ENCODE results near the gene CMSS1.
"Not testable (repeated sequence)": the region's sequence is repeated elsewhere in the genome, so short reads cannot be mapped to it uniquely, and the experiment has no call there.

The CMSS1 gene

DNA sequence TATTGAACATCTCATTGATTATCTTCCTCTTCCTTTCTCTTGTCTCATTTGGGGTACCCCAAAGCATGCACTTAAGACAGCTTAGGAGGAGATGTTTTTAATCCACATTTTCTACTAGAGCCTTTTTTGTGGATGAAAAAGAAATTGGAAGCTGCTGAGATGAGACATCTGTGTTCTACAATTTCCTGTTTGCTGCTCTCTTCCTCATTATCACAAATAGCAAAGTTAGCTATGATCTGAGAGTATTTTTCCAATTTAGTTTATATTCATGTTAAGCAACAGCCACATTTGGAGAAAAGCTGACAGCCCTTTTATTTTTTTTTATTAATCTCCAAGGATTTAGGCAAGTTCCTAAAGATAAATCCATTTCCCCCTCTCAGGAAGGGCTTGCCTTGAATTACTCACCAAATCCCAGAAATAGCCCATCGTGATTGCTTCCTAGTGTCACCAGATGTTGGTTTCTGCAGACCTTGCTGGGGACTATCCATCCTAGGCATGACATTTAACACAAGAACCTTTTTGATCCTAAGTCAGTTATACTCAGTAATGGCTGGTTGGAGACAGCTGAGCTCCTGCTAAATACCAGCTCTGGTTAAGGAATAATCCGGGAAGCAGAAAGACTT lies 367.4 kb downstream of the CMSS1 start:
- DNase-seq (ENCODE audit: low spot score), result no peak

DNA sequence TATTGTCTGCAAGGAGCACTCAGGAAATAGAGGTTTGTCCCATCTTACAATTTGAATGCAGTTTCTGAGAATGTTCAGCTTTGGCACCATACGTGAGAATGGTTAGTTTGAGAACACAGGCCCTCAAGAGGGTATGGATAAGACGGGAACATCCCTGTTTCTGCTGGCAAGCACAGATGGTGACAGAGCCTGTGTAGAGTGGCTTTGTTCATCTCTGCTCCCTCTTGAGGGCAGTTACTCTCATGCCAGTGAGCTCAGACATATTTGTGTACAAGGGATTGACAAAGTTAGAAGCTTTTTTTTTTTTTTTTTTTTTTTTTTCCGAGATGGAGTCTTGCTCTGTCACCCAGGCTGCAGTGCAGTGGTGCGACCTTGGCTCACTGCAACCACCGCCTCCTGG lies 368.2 kb downstream of the CMSS1 start:
- DNase-seq (ENCODE audit: low spot score), result no peak

DNA sequence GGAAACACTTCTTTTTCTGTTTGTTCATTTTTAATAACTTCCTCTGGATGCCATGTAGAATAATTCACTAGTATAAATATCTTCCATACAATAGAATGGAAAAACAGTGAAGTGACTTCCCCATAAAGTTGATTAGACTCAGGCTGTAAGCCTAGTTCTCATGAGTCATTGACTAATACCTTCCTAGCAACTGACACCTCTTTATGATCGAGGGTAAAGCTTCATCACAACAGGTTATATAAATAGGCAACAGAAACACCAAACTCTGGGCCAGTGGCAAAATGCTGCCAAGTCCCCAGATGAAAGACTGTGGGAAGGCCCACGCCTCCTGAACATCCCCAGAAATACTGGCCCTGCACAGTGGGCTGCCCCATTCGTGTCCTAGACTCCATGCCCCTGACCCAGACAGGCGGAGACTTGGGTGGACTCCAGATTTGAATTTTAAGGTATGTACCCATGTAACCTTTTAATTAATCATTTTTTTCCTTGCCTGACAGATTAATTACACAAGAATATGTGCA lies 371.8 kb downstream of the CMSS1 start:
- DNase-seq (ENCODE audit: low spot score), result no peak

GRCh38 chr3:100195375-100195774 lies 377.7 kb downstream of the CMSS1 start:
- DNase-seq (ENCODE audit: low spot score), result no peak

DNA sequence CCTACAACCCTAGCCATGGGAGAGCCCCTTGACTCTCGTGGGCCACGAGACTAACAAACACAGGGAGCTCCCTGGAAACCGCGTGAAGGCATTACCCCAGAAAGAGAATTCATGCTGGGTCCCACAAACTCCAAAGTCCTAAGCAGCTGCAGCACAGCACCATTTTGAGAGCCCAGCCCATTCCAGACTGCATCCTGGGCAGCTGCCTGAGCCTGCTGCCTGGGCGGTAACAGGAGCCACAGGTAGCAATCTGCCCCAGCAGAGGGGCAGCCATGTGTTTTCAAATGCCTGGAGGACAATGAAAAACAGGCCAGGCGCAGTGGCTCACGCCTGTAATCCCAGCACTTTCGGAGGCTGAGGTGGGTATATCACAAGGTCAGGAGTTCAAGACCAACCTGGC lies 380.2 kb downstream of the CMSS1 start:
- no peak for DNase-seq (ENCODE audit: low spot score)

- DNase-seq (ENCODE audit: low spot score), result no peak
Observed at GRCh38 chr3:100198579-100199269, 381.1 kb downstream of the CMSS1 start.

DNA sequence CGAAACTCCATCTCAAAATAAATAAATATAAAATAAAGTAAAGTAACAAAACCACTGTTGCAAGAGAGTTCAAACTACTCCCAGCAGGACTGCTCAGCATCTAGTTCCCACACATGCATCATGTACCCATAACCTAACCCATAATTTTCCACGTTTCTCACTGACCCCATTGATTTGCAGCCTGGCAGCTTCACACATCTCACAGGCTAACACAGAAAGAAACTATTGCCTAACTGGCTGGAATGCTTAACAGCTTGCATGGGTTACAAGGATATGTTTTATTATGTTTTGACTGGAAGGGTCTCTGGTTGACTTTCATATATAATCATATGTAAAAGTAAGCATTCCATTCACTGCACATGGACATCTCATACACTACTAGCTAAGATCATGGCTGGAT lies 387.5 kb downstream of the CMSS1 start:
- no peak for DNase-seq (ENCODE audit: low spot score)

GRCh38 chr3:100206687-100207086 lies 389.0 kb downstream of the CMSS1 start:
- no peak for DNase-seq (ENCODE audit: low spot score)

DNA sequence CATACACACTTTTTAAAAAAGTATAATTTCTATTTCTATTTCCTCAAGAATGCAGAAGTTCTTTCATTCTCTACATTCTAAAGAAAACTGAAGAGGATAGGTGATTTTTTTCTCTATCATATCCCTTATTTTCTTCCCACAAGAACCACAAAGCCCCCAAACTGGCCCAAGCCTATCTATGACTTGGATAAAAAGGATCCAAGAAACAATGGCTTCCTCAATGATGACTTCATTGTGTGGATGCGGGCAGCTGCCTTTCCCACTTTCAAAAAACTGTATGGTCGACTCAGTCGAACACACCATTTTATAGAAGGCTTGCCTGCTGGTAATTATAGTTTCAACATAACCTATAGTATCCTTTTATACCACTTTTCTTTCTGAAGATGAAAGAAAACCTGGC lies 390.2 kb downstream of the CMSS1 start:
- no peak for DNase-seq (ENCODE audit: low spot score)

GRCh38 chr3:100209169-100209568 lies 391.5 kb downstream of the CMSS1 start:
- no peak for DNase-seq (ENCODE audit: low spot score)

DNA sequence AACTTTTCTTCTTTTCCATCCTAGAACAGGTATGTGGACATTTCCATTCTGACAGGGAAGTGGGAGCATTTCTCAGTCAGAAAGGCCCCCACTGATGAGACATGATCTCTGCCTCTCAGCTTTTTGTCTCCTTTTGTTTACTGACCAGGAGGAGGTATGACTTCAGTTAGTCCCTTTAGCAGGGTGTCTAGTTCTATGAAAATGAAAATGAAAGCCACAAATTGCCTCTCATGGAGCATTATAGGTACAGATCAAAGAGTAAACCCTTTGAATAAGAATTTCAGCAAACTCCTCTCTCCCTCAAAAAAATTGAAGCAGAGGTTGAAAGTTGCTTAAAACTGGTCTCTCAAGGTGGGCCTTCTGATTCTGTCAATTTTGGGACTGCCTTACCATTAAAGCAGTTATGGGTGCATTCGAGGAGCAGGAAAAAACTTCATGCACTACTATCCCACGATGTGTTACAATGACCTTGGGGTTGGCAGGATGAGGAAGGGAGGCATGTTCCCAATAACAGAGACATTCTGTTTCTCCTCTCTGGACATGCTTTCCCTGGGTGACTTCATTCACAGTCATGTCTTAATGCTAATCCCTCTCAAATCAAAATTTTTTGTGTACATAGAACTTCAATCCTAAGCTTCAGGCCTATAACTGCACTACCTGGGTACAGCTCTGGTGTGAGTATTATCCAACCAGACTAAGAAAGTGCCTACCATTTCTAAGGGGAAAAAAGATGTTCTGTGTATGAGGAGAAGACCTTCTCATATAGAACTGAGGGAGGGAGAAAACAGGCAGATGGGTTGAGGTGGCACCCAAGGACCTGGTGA lies 392.5 kb downstream of the CMSS1 start:
- no peak for DNase-seq (ENCODE audit: low spot score)

DNA sequence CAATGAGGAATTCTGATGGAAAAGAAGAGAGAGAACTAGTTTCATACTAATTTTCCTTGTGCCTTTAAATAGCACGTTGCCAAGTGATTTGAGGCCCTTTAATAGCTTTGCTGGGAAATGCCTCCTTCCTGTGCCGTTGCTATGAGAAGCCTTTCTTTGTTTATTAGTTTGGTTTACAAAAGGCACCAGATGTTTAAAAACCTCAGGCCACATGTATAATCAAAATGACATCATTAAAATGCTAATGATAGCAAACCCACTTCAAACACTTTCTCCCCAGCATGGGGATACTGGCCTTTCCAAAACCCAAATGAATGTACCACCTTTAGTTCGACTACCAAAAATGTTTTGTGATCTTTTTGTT lies 393.1 kb downstream of the CMSS1 start:
- no peak for DNase-seq (ENCODE audit: low spot score)

GRCh38 chr3:100213891-100214573 lies 396.4 kb downstream of the CMSS1 start:
- DNase-seq (ENCODE audit: low spot score), result no peak

DNA sequence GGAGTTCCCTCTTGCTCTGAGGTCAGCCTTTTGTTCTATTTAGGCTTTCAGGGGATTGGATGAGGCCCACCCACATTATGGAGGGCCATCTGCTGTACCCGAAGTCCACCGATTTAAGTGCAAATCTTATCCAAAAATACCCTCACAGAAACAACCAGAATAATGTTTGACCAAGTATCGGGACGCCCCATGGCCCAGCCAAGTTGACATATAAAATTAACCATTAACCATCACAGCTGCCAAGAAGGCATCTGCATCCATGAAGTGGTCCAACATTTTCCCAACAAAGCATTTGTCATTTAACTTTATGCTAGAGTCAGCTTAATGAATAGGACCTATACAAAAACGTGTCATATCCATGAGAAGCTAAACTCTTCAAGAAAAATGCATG lies 396.9 kb downstream of the CMSS1 start:
- no peak for DNase-seq (ENCODE audit: low spot score)

DNA sequence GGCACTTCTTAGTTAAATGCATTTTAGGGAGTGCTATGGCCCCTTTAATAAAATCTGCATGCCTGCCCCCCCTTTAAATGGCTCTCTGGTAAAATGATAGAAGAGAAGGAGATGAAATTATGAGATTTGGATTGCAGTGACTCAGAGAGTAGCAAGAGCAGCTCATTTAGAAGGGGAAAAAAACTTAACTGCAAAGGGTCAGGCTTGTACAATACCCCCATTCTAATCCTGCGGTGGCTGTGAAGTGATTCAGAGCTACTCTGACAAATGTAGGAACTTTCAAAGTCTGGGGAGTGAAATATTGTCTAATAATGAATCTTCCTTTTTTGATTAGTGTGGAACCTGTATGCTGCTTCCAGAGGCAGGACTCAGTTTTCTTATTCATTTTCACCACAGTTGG lies 399.1 kb downstream of the CMSS1 start:
- no peak for DNase-seq (ENCODE audit: low spot score)

DNA sequence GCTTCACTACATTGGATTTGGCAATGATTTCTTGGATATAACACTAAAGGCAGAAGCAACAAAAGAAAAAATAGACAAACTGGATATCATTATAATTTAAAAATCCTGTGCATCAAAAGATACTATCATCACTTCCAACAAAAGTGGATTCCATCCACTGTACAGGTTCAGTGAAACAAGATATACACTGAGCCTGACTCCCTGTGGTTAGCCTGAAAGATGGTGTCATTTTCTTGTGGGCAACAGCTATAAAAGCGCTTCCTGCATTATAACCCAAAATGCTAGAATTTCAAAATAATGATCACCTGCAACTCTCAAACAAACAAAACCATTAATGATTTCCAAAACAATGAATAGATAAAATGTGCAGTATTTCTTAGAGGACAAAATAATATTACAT lies 403.5 kb downstream of the CMSS1 start:
- DNase-seq (ENCODE audit: low spot score), result no peak

DNA sequence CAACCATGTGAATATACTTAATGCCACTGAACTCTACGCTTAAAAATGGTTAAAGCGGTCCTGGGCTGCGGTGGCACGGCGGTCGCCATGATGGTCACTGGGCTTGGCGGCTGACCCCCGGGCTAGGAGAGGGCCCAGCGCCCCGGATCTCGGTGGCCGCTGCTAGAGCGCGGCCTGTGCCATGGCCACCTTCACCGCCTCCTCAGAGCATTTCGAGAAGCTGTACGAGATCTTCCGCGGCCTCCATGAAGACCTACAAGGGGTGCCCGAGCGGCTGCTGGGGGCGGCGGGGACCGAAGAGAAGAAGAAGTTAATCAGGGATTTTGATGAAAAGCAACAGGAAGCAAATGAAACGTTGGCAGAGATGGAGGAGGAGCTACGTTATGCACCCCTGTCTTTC lies 407.5 kb downstream of the CMSS1 start:
- no peak for DNase-seq (ENCODE audit: low spot score)

- no peak for DNase-seq (ENCODE audit: low spot score)
Observed at GRCh38 chr3:100225883-100226282, 408.2 kb downstream of the CMSS1 start.

GRCh38 chr3:100226712-100227429 lies 409.2 kb downstream of the CMSS1 start:
- no peak for DNase-seq (ENCODE audit: low spot score)

DNA sequence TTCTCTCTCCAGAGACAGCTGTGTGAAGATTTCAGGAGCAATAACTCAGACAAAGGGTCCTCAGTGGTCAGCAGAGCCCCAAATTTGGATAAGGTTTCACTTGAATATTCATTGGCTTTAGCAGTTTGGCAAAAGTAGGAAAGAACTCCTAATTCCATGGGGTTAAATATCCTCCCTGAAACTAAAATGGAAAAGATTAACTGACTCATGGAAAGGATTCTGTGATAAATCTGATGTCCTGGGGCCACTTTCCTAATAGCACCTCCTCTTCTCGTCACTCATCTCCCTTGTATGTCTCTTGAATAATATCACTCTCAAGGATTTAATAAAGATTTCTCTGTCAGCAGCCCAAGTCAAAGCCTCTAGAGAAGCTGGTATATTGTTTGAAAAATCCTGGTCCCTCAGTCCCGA lies 409.9 kb downstream of the CMSS1 start:
- no peak for DNase-seq (ENCODE audit: low spot score)

DNA sequence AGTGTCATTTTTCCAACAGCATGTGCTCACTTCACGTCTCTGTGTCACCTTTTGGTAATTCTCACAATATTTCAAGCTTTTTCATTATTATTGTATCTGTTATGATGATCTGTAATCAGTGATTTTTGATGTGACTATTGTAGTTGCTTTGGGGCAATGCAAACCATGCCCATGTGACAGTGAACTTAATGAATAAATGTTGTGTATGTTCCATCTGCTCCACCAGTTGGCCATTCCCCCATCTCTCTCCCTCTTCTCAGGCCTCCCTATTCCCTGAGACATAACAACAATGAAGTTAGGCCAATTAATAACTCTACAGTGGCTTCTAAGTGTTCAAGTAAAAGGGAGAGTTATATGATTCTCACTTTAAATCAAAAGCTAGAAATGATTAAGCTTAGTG lies 410.6 kb downstream of the CMSS1 start:
- no peak for DNase-seq (ENCODE audit: low spot score)

DNA sequence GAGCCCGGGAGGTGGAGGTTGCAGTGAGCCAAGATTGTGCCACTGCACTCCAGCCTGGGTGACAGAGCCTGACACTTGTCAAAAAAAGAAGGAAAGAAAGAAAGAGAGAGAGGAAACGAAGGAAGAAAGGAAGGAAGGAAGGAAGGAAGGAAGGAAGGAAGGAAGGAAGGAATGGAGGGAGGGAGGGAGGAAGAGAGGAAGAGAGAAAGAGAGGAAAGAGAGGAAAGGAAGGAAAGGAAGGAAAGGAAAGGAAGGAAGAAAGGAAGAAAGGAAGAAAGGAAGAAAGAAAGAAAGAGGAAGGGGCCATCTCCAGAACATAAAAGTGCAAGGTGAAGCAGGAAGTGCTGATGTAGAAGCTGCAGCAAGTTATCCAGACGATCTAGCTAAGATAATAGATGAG lies 411.5 kb downstream of the CMSS1 start:
- DNase-seq (ENCODE audit: low spot score), result not testable (repeated sequence)
